Cerebellar cortex (tissue), 1 donor: Measurements from ENCODE around the gene PRKG2.
"Not testable (repeated sequence)": the region's sequence is repeated elsewhere in the genome, so short reads cannot be mapped to it uniquely, and the experiment has no call there.

Source experiments
- DNase-seq: peaks from one replicate; pipeline ENCODE4 v3.0.0-alpha.2; 2015; ENCODE audit warnings: low spot score

The PRKG2 gene

DNA sequence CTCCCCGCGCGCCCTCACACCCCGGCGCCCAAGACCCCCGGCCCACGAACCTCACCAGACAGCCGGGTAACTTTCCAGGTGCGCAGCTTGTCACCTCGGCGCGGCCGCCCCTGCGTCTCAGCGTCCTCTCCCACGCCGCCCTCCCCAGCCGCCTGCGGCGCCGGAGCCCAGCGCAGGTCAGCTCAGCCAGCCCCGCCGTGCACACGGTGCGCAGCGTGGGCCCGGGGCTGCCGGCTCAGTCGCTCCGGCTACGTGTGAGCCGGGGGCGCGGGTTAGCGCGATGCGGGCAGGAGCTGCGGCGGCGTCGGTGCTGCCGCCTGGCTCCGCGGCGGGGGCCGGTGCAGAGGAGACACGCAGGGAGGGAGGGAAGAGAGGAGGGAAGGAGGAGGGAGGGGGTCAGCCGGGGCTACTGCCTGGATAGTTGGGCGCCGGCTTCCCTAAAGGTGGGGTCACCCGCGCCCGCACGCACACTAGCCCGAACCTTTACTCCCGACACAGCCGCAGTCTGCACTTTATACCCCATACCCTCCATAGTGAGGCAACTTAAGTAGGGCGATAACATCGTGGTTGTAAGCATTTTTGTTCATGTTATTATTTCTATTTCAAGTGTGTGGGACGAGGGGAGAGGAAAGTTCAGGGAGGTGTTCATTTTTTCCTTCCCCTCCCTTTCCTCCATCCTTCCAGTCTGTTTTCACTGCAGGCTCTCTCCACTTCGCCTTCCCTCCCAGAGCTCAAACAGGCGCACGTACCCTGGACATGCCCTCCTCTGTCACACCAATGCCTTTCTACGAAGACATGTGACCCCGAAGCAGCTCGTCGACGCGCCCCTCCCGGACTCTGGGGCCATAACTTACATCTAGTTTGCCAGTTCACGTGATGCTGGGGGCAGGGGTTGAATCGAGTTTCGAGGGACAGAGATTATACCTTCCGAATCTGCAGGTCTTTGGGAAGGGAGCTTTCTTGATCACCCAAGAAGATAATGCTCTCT lies at the start of gene PRKG2:
TSS of gene PRKG2 (minus strand) at position 342 of the 988 bp plus-strand sequence. CDS start 10,175 bp downstream, outside the sequence.
- DNase-seq: no peak

DNA sequence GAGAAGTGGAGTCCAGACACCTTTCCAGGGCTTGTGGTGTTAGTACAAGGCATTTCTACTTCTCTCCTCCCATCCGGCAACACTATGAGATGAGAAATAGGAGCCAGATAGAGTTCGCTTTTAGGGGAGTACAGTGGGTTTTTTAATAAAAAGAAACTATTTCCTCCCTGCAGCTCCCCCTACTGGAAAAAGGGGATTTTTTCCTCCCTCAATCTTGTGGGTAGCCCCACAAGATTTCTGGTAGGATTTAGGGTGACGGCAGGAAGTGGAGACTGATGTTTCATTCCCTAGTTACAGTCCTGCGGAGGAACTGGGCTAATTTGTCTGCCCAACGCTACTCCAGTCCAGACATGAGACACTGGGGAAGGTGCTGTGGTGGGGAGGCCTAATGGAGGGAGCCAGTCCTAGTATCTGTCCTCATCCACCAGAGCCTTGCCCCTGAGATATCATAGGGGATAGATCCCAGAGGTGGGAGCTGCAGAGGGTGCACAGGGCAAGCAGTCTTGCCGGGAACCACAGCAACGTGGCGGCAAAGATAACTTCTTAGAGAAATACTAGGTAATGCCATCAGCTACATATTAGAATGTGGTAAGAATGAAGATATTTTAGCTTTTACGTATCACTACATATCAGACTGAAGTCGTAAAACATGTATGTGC lies 45.5 kb upstream of the PRKG2 start:
- DNase-seq: no peak

DNA sequence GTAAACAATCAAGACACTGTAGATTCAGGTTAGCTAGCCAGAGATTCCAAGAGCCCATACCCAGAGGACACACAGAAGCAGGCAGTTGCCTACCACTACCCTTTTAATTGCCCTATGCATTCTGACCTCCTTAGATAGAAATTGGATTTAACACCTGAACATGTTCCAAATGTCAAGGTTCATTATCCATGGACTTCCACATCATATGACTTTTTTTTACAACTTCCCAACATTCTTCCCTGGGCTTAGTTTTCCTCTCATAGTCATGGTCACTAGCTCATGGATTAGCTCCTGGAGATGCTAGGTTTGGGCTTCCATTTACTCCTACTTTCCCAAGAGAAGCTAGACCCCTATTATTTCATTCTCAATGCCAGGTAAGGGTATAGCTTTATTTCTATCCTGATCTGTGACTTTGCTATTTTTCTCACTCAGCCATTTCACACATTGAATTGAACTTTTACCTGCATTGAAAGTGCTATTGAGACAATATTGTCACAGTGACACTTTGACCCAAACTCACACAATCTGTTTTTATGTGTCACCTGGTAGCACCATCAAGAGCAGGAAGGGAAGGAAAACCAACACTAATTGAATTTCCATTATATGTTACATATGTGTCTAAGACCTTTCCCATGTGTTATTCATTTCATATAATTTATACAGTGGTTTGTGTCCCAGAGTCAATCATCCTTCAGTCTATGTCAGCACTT lies 44.0 kb upstream of the PRKG2 start:
- DNase-seq: no peak

DNA sequence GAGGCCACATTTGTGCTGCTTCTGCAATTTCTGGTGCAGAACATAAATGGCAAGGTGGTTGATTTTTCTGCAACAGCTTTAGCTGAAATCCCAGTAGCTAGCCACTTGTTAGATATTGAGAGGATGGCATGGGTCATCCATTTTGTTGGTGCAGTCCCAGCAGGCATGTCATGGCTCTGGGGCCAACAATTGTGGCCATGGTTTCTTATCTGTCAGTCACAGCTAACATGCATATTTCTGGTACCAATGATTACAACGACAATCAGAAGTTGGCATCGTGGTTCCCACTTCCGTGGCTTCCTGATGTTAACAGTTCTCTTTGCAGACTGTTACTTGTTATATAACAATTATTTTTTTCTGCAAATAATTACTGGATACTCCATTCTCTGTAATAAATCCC lies 42.8 kb upstream of the PRKG2 start:
- no peak for DNase-seq

GRCh38 chr4:81257021-81257420 lies 42.0 kb upstream of the PRKG2 start:
- no peak for DNase-seq

GRCh38 chr4:81256059-81256970 lies 41.3 kb upstream of the PRKG2 start:
- no peak for DNase-seq

- DNase-seq: no peak
These were observed 40.5 kb upstream of the PRKG2 start for GRCh38 chr4:81255524-81255923.

DNA sequence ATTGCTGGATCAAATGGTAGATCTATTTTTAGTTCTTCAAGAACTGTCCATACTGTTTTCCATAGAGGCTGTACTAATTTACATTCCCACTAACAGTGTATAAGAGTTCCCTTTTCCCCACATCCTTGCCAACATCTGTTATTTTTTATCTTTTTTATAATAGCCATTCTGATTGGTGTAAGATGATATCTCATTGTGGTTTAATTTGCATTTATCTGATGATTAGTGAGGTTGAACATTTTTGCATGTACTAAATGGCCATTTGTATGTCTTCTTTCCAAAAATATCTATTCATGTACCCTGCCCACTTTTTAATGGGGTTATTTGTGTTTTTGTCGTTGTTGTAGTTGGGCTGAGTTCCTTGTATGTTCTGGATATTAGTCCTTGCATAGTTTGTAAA lies 35.4 kb upstream of the PRKG2 start:
- no peak for DNase-seq

GRCh38 chr4:81245218-81246009 lies 30.4 kb upstream of the PRKG2 start:
- no peak for DNase-seq

GRCh38 chr4:81237791-81238190 lies 22.8 kb upstream of the PRKG2 start:
- DNase-seq: no peak

GRCh38 chr4:81235982-81236749 lies 21.1 kb upstream of the PRKG2 start:
- DNase-seq: no peak

DNA sequence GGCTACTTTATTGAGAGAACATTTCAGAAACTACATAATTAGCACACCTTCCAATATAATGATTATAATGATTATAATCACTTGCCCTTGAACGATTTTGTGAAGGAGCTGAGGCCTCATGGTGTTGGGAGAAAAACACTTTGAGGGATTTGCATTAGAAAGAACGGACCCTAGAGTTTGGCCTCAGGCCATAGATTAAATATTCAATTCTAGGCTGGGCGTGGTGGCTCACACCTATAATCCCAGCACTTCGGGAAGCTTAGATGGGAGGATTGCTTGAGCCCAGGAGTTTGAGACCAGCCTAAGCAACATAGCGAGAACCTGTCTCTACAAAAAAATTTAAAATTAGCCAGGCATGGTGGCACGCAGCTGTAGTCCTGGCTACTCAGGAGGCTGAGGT lies 12.9 kb upstream of the PRKG2 start:
- no peak for DNase-seq

DNA sequence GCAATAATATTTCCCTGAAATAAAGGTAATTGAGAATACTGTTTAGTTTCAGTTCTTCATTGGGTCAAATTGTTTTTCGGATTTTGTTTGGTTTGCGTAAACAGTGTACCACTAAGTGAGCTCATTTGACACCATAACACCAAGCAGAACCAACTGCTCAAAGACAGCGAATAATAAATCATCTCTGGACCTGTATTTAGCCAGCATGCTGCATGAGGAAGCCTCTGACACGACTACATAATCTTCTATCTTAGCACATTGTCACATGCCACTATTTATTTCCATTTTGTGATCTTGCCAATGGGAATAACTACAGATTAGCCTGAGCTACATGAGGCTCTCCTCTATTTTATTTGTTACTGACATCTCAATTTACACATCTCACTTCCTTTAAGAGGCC lies 12.1 kb upstream of the PRKG2 start:
- DNase-seq: no peak

GRCh38 chr4:81225252-81225651 lies 10.2 kb upstream of the PRKG2 start:
- DNase-seq: no peak

GRCh38 chr4:81222082-81222472 lies 7.1 kb upstream of the PRKG2 start:
- DNase-seq: not testable (repeated sequence)

DNA sequence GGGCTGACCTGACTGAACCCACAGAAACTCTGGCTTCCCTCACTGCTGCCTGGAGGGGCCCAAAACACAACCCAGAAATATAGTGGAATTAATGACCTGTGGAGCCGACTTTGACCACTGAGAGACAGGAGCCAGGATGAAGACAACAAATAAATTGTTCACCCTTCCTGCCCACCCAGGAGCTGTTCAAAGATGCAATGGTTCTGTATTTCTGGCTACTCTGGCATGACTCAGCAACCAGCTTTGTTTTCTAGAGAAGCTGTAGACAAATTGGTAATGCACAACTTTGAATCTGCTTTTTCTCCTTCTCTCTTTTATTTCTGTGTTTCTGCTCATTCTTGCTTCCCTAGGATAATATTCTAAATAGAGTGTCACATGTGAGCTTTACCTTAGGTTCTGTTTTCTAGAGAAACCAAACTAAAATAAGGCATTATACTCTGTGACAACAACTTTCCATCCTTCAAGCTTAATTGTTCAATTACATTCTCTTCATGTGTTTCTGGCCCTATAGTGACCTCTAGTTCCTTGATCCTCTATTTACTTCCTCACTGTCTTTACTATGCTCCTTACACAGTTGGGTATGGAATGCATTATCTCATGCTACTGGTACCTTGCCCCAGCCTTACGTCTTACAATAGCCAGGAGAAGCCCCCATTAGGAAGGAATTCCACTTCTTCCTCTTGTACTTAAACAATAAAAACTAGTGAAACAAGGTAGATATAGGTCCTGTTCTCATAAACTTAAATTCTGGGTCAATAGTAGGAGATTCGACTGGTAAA lies 6.5 kb upstream of the PRKG2 start:
- no peak for DNase-seq

DNA sequence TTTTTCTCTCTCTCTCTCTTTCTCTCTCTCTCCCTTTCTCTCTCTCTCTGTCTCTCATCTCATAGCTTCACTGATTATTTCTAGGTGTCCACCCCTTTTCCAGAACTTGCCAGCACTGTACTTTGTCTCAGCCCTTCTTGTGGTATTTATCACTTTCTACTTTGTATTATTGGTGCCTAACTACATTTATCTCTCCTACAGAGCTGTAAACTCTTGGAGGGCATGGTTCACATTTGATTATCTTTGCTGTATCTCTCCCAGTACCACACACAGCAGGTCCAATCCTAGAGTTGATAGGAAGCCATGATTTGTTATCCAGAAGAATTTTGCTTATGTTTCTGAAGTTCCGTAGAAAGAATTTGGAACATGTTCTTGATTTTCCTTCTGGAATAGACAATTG lies 5.2 kb upstream of the PRKG2 start:
- DNase-seq: no peak

- DNase-seq: no peak
These were observed 3.2 kb upstream of the PRKG2 start for GRCh38 chr4:81218206-81218605.

- DNase-seq: no peak
These were observed 2.8 kb upstream of the PRKG2 start for GRCh38 chr4:81217779-81218178.
